Measurements from ENCODE around the gene TNFRSF18.

Gene TNFRSF18

GRCh38 chr1:1173793-1174415 lies 32.5 kb downstream of the TNFRSF18 start, which contains the start of gene TTLL10:
Gene TTLL10 (plus strand): TSS chr1:1173880. CDS start chr1:1179216, 5,336 bp downstream.
- peak; percentile 75 for DNase-seq

- no peak for DNase-seq
These were observed 33.2 kb downstream of the TNFRSF18 start for GRCh38 chr1:1173061-1173792.

- DNase-seq = peak; percentile 36
These were observed 34.6 kb downstream of the TNFRSF18 start for GRCh38 chr1:1171546-1172340.

- DNase-seq = no peak
These were observed 35.2 kb downstream of the TNFRSF18 start for GRCh38 chr1:1171161-1171545.

- DNase-seq = no peak
These were observed 35.9 kb downstream of the TNFRSF18 start for GRCh38 chr1:1170215-1171091.

GRCh38 chr1:1169429-1170214 lies 36.8 kb downstream of the TNFRSF18 start:
- peak; percentile 1 for DNase-seq

GRCh38 chr1:1168451-1169411 lies 37.7 kb downstream of the TNFRSF18 start:
- peak; percentile 1 for DNase-seq

- no peak for DNase-seq
These were observed 38.4 kb downstream of the TNFRSF18 start for GRCh38 chr1:1167841-1168450.

- no peak for DNase-seq
These were observed 39.0 kb downstream of the TNFRSF18 start for GRCh38 chr1:1167398-1167821.

GRCh38 chr1:1166642-1167397 lies 39.6 kb downstream of the TNFRSF18 start:
- no peak for DNase-seq

GRCh38 chr1:1165900-1166421 lies 40.4 kb downstream of the TNFRSF18 start:
- no peak for DNase-seq

GRCh38 chr1:1165485-1165884 lies 40.9 kb downstream of the TNFRSF18 start:
- no peak for DNase-seq

GRCh38 chr1:1164701-1165451 lies 41.5 kb downstream of the TNFRSF18 start:
- DNase-seq = no peak

- DNase-seq = no peak
These were observed 42.1 kb downstream of the TNFRSF18 start for GRCh38 chr1:1164361-1164700.

GRCh38 chr1:1163538-1164070 lies 42.8 kb downstream of the TNFRSF18 start:
- no peak for DNase-seq

GRCh38 chr1:1162597-1163537 lies 43.5 kb downstream of the TNFRSF18 start:
- no peak for DNase-seq

GRCh38 chr1:1161683-1162079 lies 44.7 kb downstream of the TNFRSF18 start:
- no peak for DNase-seq

Measured in CD4-positive, alpha-beta T cell treated with Interleukin-17A for 4 hours (primary cell).